HepG2 (cell line): ENCODE measurements around the gene LAMB3.

Experiments used
- CTCF ChIP-seq: sonication (generic); formaldehyde crosslinking; IDR thresholded peaks from 2 replicates; pipeline ENCODE4 v1.5.0; 2020; ENCODE audit warnings: mild to moderate bottlenecking, missing genetic modification reagents, moderate library complexity
- HDAC1 ChIP-seq: sonication (generic); formaldehyde crosslinking; IDR thresholded peaks from 2 replicates; pipeline ENCODE4 v1.5.1; 2020; ENCODE audit warnings: mild to moderate bottlenecking, missing genetic modification reagents
- RERE ChIP-seq: IDR thresholded peaks from 2 replicates; pipeline ENCODE4 v1.6.1; 2016; ENCODE audit warnings: low read depth, missing genetic modification reagents, missing compliant biosample characterization
- TEAD3 ChIP-seq: optimal IDR thresholded peaks from 2 replicates; pipeline ENCODE3; 2016; ENCODE audit warnings: borderline replicate concordance
- ZNF350 ChIP-seq: sonication (generic); formaldehyde crosslinking; IDR thresholded peaks from 2 replicates; pipeline ENCODE4 v1.4.0; 2020; ENCODE audit warnings: mild to moderate bottlenecking, low read depth, missing genetic modification reagents, borderline replicate concordance

- TF ChIP-seq ZNF350 (CRISPR knock-in tag), result no peak
- no peak for TF ChIP-seq HDAC1 (CRISPR knock-in tag)
- no peak for TF ChIP-seq CTCF (CRISPR knock-in tag)
- no peak for TF ChIP-seq TEAD3 (CRISPR knock-in tag)
- TF ChIP-seq RERE, result no peak
Observed at GRCh38 chr1:209652121-209652735, at the start of gene LAMB3.
